GM12801 (cell line): ENCODE results near the gene IQSEC3.

Experiments used
- CTCF ChIP-seq: IDR thresholded peaks from one replicate; pipeline ENCODE4 v1.5.1; 2011; ENCODE audit warnings: control low read depth; ENCODE audit not compliant: insufficient read length; ENCODE audit errors: extremely low read depth

Gene IQSEC3

GRCh38 chr12:114626-115211 is 48.2 kb downstream of the IQSEC3 start:
- TF ChIP-seq CTCF = no peak

DNA sequence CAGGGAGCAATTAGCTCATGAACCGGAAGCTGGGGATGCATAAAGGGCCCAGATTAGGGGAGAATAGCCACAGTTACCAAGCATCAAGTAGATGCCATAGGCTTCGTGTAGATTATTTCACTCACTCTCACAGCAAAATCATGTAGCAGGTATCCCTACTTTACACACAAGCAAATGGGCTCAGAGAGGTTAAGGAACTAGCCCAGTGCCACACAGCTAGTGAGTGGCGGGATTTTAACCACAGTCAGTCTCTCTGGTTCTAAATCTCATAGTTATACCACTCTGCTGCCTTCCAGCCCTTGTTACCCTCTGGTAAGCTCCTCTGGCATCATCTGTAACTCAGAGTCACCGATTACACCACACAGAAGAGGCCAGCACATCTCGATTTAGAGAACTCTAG is 49.0 kb downstream of the IQSEC3 start:
- no peak for TF ChIP-seq CTCF

- no peak for TF ChIP-seq CTCF
Observed at GRCh38 chr12:115960-116915, 49.7 kb downstream of the IQSEC3 start.

- TF ChIP-seq CTCF = no peak
Observed at GRCh38 chr12:117311-117710, 50.7 kb downstream of the IQSEC3 start.

DNA sequence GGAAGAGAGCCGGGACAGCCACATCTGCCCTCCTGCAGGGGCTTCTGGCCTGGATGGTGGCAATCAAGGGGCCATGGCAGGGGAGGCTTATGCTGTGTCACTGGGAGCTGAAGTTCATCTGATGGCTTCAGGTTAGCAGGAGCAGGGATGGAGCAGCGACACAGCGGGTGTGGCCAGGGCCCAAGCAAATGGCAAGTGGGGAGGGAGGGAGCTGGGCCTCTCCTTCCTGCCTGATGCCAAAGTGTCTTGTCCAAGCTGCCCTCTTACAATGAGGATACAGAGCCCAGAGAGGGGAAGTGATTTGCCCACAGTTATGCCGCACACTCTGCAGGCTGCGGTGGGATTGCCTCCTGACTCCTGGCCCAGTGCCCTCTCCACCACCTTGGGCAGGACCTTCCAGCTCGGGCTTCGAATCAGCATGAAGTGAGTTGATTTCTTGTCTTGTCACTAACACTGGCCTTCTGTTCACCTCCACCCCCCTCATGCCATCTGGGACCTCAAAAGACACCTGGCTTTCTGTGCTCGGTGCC is 51.3 kb downstream of the IQSEC3 start:
- TF ChIP-seq CTCF = no peak

- TF ChIP-seq CTCF = no peak
Observed at GRCh38 chr12:118591-118990, 52.0 kb downstream of the IQSEC3 start.

DNA sequence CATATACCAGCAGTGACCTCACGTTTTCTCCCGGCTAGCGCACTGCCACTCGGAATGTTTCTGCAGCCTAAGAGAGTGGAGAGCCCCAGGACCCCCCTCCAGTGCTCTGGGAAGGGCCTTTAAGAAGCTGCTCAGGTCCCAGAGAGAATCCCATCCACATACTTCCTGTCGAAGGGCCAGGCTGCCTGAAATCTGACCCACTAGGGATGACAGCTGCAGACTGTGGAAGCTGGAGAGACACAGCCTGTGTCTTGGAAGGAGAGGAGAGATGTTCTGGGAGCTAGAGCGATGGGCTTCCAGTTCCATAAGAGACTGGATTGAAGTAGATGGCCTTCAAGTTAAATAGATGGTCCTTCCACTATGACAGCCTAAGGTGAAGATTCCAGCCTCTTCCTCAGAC is 54.4 kb downstream of the IQSEC3 start:
- no peak for TF ChIP-seq CTCF
